Keratinocyte (primary cell): ENCODE results near the gene KAT7.

Experiments used
- EZH2 ChIP-seq: IDR thresholded peaks from one replicate; pipeline ENCODE4 v1.6.1; 2012; ENCODE audit warnings: inconsistent platforms, mild to moderate bottlenecking, low read length, moderate library complexity
- TF ChIP-seq, protein P1 (sequence below), 3 experiments: IDR thresholded peaks in 1 of 3; conservative IDR thresholded peaks in 1 of 3; optimal IDR thresholded peaks in 1 of 3; 2 replicates in 2 of 3; 3 replicates in 1 of 3; pipeline versions ENCODE3 to v1.5.1; 2011; ENCODE audit warnings: low read length in 3 of 3, mild to moderate bottlenecking in 3 of 3, moderate library complexity in 2 of 3, control low read depth in 1 of 3, inconsistent platforms in 1 of 3; ENCODE audit not compliant: insufficient read depth in 2 of 3; ENCODE audit errors: extremely low read depth in 1 of 3

DNA sequence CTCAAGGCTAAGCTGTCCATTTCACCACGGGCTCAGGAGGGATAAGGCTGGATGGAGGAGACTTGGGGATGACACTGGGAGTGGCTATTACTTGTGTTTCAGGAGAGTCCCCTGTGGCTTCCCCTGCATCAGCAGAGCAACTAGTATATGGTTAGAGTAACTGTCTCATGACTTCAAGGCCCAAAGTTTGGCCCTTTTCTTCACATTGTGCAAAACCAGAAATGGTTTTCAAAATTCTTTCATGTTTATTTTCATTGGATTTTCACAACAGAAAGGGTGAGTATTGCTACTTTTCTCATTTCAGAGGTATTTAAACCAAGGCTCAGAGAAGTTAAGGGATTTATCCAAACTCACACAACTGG is 77.5 kb downstream of the KAT7 start:
- TF ChIP-seq, protein P1, sequence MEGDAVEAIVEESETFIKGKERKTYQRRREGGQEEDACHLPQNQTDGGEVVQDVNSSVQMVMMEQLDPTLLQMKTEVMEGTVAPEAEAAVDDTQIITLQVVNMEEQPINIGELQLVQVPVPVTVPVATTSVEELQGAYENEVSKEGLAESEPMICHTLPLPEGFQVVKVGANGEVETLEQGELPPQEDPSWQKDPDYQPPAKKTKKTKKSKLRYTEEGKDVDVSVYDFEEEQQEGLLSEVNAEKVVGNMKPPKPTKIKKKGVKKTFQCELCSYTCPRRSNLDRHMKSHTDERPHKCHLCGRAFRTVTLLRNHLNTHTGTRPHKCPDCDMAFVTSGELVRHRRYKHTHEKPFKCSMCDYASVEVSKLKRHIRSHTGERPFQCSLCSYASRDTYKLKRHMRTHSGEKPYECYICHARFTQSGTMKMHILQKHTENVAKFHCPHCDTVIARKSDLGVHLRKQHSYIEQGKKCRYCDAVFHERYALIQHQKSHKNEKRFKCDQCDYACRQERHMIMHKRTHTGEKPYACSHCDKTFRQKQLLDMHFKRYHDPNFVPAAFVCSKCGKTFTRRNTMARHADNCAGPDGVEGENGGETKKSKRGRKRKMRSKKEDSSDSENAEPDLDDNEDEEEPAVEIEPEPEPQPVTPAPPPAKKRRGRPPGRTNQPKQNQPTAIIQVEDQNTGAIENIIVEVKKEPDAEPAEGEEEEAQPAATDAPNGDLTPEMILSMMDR (optimal IDR thresholded peaks at IDR 0.05 in 1 of 3, IDR thresholded peaks at IDR 0.05 in 1 of 3, conservative IDR thresholded peaks at IDR 0.05 in 1 of 3; ENCODE audit: extremely low read depth in 1 of 3, insufficient read depth in 2 of 3, low read length in 3 of 3), result no peak
- TF ChIP-seq EZH2, result no peak
